Fibroblast of skin of left biceps (primary cell): ENCODE measurements around the gene HHLA2.
A peak's percentile ranks its signal among the peaks of the same experiment; 100 is the strongest.

Source experiments
- DNase-seq, 2 experiments: peaks; one replicate each; pipeline ENCODE4 v3.0.0-alpha.2; 2013; ENCODE audit warnings: low read depth in 2 of 2

The HHLA2 gene

GRCh38 chr3:108300103-108300849, 3.9 kb downstream of the HHLA2 start:
- no peak for DNase-seq

GRCh38 chr3:108301695-108302404, 5.5 kb downstream of the HHLA2 start:
- DNase-seq, result no peak

GRCh38 chr3:108302570-108302969, 6.2 kb downstream of the HHLA2 start:
- DNase-seq, result no peak

- no peak for DNase-seq
These were observed 9.3 kb downstream of the HHLA2 start for GRCh38 chr3:108305484-108306172.

- no peak for DNase-seq
These were observed 15.4 kb downstream of the HHLA2 start for GRCh38 chr3:108311797-108312196.

GRCh38 chr3:108312656-108313055, 16.3 kb downstream of the HHLA2 start:
- peak; percentile 24 to 30 for DNase-seq

- DNase-seq, result no peak
These were observed 19.5 kb downstream of the HHLA2 start for GRCh38 chr3:108315767-108316301.

- no peak for DNase-seq
These were observed 23.2 kb downstream of the HHLA2 start for GRCh38 chr3:108319428-108320082.

- no peak for DNase-seq
These were observed 24.5 kb downstream of the HHLA2 start for GRCh38 chr3:108320746-108321350.

- DNase-seq, result no peak
These were observed 26.0 kb downstream of the HHLA2 start for GRCh38 chr3:108322352-108322751.

GRCh38 chr3:108324177-108324576, 27.8 kb downstream of the HHLA2 start:
- no peak for DNase-seq

- DNase-seq, result no peak
These were observed 30.8 kb downstream of the HHLA2 start for GRCh38 chr3:108327168-108327567.

- no peak for DNase-seq
These were observed 32.6 kb downstream of the HHLA2 start for GRCh38 chr3:108328821-108329486.

- DNase-seq, result no peak
These were observed 33.2 kb downstream of the HHLA2 start for GRCh38 chr3:108329508-108329907.

GRCh38 chr3:108329947-108330346, 33.6 kb downstream of the HHLA2 start:
- no peak for DNase-seq

- DNase-seq, result no peak
These were observed 35.4 kb downstream of the HHLA2 start for GRCh38 chr3:108331792-108332191.

GRCh38 chr3:108333961-108334360, 37.6 kb downstream of the HHLA2 start:
- no peak for DNase-seq

- no peak for DNase-seq
These were observed 38.4 kb downstream of the HHLA2 start for GRCh38 chr3:108334701-108335100.

- DNase-seq, result no peak
These were observed 42.7 kb downstream of the HHLA2 start for GRCh38 chr3:108338901-108339545.

GRCh38 chr3:108341911-108342310, 45.6 kb downstream of the HHLA2 start:
- DNase-seq, result no peak
